Adrenal gland (tissue), 12 donors: ENCODE data around the gene PHF24. TPM values are rescaled to one million over a fixed set of nuclear protein-coding genes. Genes with fewer than 3 reads are reported as not detected.

Experiments
- DNase-seq, 7 donors: peaks; one replicate each; pipeline ENCODE4 v3.0.0-alpha.2; 2019 to 2020
- H3K27ac ChIP-seq, 5 donors: fragments of 200-600 bp; sonication (generic) in 4 of 5; 1 replicate in 3 of 5; 2 replicates in 2 of 5; pipeline versions ENCODE4 v1.5.1 to v1.8.0; 2016 to 2020; ENCODE audit warnings: mild to moderate bottlenecking in 1 of 5
- H3K27me3 ChIP-seq: fragments of 200-600 bp; 2 replicates; pipeline ENCODE4 v1.8.0; 2021
- H3K36me3 ChIP-seq, 2 donors: fragments of 200-600 bp; replicated peaks in 1 of 2; 1 replicate in 1 of 2; 2 replicates in 1 of 2; pipeline versions ENCODE4 v1.5.1 to v1.8.0; 2018 to 2022
- H3K4me1 ChIP-seq, 2 donors: fragments of 200-600 bp; replicated peaks in 1 of 2; 1 replicate in 1 of 2; 2 replicates in 1 of 2; pipeline versions ENCODE4 v1.5.1 to v1.8.0; 2018 to 2021
- H3K4me3 ChIP-seq, 4 donors: fragments of 200-600 bp; sonication (generic) in 3 of 4; one replicate each; pipeline ENCODE4 v1.5.1; 2016 to 2018
- H3K9me3 ChIP-seq, 3 donors: fragments of 200-600 bp; sonication (generic) in 1 of 3; replicated peaks in 1 of 3; 1 replicate in 2 of 3; 2 replicates in 1 of 3; pipeline versions ENCODE4 v1.5.1 to v1.8.0; 2016 to 2021
- CTCF ChIP-seq, 6 experiments: fragments of 450-650 bp in 4 of 6; fragments of 200-600 bp in 2 of 6; sonication (generic) in 1 of 6; IDR thresholded peaks; 1 replicate in 5 of 6; 2 replicates in 1 of 6; pipeline versions ENCODE4 v1.5.1 to v1.8.0; 2016 to 2021; ENCODE audit warnings: antibody characterized with exemption in 6 of 6, mild to moderate bottlenecking in 2 of 6, moderate library complexity in 1 of 6
- POLR2A ChIP-seq, 2 donors: fragments of 450-650 bp; IDR thresholded peaks; one replicate each; pipeline ENCODE4 v1.6.1; 2017; ENCODE audit warnings: antibody characterized with exemption in 2 of 2, mild to moderate bottlenecking in 2 of 2, moderate library complexity in 1 of 2
- WGBS, 4 donors: extraction: QIAGEN DNeasy Blood & Tissue Kit in 2 of 4; methylation state at CpG; one replicate each; pipeline versions ENCODE4 v1.1.5 to v1.1.7; 2013 to 2017; 5-methylcytosine and 5-hydroxymethylcytosine counted together
- intact Hi-C, 2 donors: fragments of 100-400 bp; cut with DNase I; formaldehyde crosslinking; loops; one replicate each; pipeline versions ENCODE4 v1.14.1 to v1.15.0; 2022 to 2023
- polyA plus RNA-seq, 3 donors: library from polyadenylated mRNA; stranded (reverse); fragments of 200-250 nt in 2 of 3; fragments of 350-450 nt in 1 of 3; fragmentation: Illumina TruSeq in 1 of 3; extraction: RNeasy Lipid Tissue Mini Kit (QIAGEN cat#74804) in 1 of 3; gene quantifications; one replicate each; pipeline ENCODE4 v1.2.3, GENCODE V29; 2013 to 2014
- total RNA-seq, 9 donors: library from RNA; depleted of rRNA in 4 of 9; stranded (reverse); fragments of >200 nt in 4 of 9; fragments of 120-200 nt in 1 of 9; fragmentation: NEBNext Ultra II Directional in 1 of 9; extraction: Animal tissue kit (Norgen Biotek cat#: 25700) in 1 of 9; gene quantifications; one replicate each; pipeline versions ENCODE4 v1.1.0 to v1.2.4, GENCODE V29; 2013 to 2023
- donor health status: healthy with polysubstance abuse.
- donor health status: Bipolar disorder and iron deficiency.
- donor health status: DM: yes; HTN: yes; CAD: no.
- donor health status: DM: no; HTN: no; CAD: no.
- donor health status: DM: no; HTN: no; CAD: no.
- donor health status: DM: yes; HTN: yes; CAD: no.

Gene PHF24
- total and polyA plus RNA-seq, 12 donors = 0.09 to 1.7 (median 0.16) TPM; not detected in 1

GRCh38 chr9:34976992-34977391, 18.9 kb downstream of the PHF24 start:
- Histone ChIP-seq H3K27me3 (no peaks in the 10 kb centered on the region), H3K4me3 (no peak overlapping the region), H3K27ac (no peak overlapping the region), H3K4me1 (no peaks in the 10 kb centered on the region), H3K9me3 (no peaks in the 10 kb centered on the region), H3K36me3 (no peaks in the 10 kb centered on the region)
- TF ChIP-seq POLR2A (IDR thresholded peaks at IDR 0.05) (no peak), CTCF (IDR thresholded peaks at IDR 0.05) (no peak)
- no peak for DNase-seq
- WGBS, 4 donors = 85 to 93% (median 87%) methylated on average over 10 to 11 of the region's 11 CpGs
- intact Hi-C loops = loop anchor here in 1 of 2 donors (5.0 kb wide), 1 partner anchor 80 kb away; a partner anchor contains a TSS

- Histone ChIP-seq H3K27me3 (no peaks in the 10 kb centered on the region), H3K9me3 (no peaks in the 10 kb centered on the region), H3K4me3 (no peak overlapping the region), H3K4me1 (no peaks in the 10 kb centered on the region), H3K36me3 (no peaks in the 10 kb centered on the region), H3K27ac (no peak overlapping the region)
- no peak for TF ChIP-seq POLR2A (IDR thresholded peaks at IDR 0.05)
- TF ChIP-seq CTCF (IDR thresholded peaks at IDR 0.05) = no peak
- no peak for DNase-seq
- intact Hi-C loops = loop anchor here in 1 of 2 donors (10.0 kb wide), 1 partner anchor 115 kb away; the partner anchor contains the start of gene PIGO
- 66 to 78% (median 72%) methylated on average over 9 to 11 of the region's 11 CpGs for whole genome bisulfite sequencing, 4 donors
These were observed 22.2 kb downstream of the PHF24 start for GRCh38 chr9:34980181-34980761.

GRCh38 chr9:34982361-34982760, 24.3 kb downstream of the PHF24 start:
- H3K4me3 ChIP-seq = no peak overlapping the region
- H3K4me1 ChIP-seq = no peaks in the 10 kb centered on the region
- no peaks in the 10 kb centered on the region for H3K9me3 ChIP-seq
- no peak for DNase-seq
- TF ChIP-seq CTCF (IDR thresholded peaks at IDR 0.05) (no peak), POLR2A (IDR thresholded peaks at IDR 0.05) (no peak)
- intact Hi-C loops = loop anchor here in 1 of 2 donors (10.0 kb wide), 1 partner anchor 112 kb away; the partner anchor contains the start of gene PIGO
- no peaks in the 10 kb centered on the region for H3K27me3 ChIP-seq
- H3K36me3 ChIP-seq = no peaks in the 10 kb centered on the region
- peak overlapping the region in 1 of 5 donors; percentile 8 for H3K27ac ChIP-seq
- WGBS, 4 donors = 63 to 87% (median 72%) methylated on average over 7 of the region's 7 CpGs

- Histone ChIP-seq H3K4me3 (no peak overlapping the region), H3K27ac (no peak overlapping the region), H3K27me3 (no peaks in the 10 kb centered on the region), H3K9me3 (no peaks in the 10 kb centered on the region), H3K4me1 (no peaks in the 10 kb centered on the region), H3K36me3 (no peaks in the 10 kb centered on the region)
- WGBS, 4 donors = 81 to 93% (median 88%) methylated on average over 2 of the region's 2 CpGs
- intact Hi-C loops = loop anchor here in 1 of 2 donors (10.0 kb wide), 1 partner anchor 112 kb away; the partner anchor contains the start of gene PIGO
- no peak for DNase-seq
- no peak for TF ChIP-seq CTCF (IDR thresholded peaks at IDR 0.05)
- no peak for TF ChIP-seq POLR2A (IDR thresholded peaks at IDR 0.05)
These were observed 25.1 kb downstream of the PHF24 start for GRCh38 chr9:34983209-34983608.
